HL-60 (cell line): Measurements from ENCODE around the gene ESPNL.

ENCODE experiments used
- CTCF ChIP-seq: IDR thresholded peaks from one replicate; pipeline ENCODE4 v1.5.1; 2011; ENCODE audit warnings: low read length, control low read depth, inconsistent platforms; ENCODE audit not compliant: insufficient read depth
- GABPA ChIP-seq: IDR thresholded peaks from 2 replicates; pipeline ENCODE4 v1.6.1; 2012; ENCODE audit warnings: low read depth
- POLR2AphosphoS5 ChIP-seq: IDR thresholded peaks from 2 replicates; pipeline ENCODE4 v1.6.1; 2012; ENCODE audit warnings: low read depth
- REST ChIP-seq: IDR thresholded peaks from 2 replicates; pipeline ENCODE4 v1.6.1; 2012; ENCODE audit warnings: low read depth; ENCODE audit not compliant: insufficient replicate concordance

- TF ChIP-seq CTCF (no peak), POLR2AphosphoS5 (no peak), GABPA (no peak), REST (no peak)
Measured at GRCh38 chr2:238067939-238068338, 32.2 kb upstream of the ESPNL start.
